Measurements from ENCODE around the gene TMEM270.

TMEM270 gene

DNA sequence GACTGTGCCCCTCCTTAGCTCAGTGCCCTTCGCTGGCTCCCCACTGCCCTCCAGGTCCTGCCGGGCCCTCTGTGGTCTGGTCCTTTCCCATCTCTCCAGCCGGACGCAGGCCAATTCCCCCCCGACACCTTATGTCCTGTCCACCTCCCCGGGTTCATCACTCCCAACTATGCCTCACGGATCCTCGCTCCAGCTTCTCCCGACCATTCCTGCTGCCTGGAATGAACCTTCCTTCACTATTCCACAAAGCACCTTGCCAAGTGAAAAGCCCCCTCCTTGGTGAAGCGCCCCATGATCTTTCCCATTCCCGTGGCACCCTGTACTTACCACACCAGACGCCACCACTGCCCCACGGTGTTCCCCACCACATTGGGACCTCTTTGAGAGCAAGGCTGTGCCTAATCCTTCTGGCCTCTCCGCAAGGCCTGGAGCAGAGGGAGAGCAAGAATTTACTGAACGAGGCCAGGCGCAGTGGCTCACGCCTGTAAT is 47.2 kb downstream of the TMEM270 start:
- no peak for DNase-seq

DNA sequence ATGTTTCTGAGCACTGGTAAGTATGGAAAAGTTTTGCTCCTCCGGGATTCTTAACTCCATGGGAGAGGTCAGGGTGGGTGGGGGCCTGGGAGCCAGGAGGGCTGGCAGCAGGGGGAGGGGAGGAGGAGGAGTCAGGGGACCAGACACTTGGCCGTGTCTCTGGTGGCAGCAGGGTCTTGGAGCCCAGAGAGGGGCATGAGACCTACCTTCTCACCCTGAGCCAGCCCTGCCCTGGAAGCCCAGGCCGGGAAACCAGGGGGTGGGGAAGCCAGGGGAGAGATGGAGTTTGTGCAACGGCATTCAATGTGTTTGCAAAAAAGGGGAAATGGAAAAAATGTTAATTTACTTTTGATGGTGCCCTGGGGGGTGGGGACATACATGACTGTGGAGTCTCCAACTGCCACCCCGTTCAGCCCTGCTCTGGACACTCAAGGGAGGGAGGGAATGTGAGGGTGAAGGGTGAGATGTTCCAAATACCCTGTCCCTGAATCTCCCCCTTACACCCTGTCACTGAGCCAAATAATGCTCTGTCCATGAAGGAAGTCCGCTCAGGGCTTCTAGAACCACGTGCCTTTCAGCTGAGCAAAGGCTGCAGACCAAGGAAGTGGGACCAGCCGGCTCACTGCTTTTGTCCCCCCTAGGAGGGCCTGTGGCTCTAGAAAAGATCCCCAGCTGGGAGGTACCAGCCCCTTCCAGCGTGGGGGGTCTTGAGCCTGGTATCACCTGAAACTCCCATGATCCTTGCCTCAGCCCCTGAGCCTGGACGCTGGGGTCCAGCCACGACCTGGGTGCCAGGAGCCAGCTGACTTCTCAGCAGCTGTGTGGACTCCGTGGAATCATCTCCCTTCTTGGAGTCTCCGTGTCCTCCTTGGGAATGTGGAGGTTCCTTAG is 48.3 kb downstream of the TMEM270 start:
- no peak for DNase-seq

DNA sequence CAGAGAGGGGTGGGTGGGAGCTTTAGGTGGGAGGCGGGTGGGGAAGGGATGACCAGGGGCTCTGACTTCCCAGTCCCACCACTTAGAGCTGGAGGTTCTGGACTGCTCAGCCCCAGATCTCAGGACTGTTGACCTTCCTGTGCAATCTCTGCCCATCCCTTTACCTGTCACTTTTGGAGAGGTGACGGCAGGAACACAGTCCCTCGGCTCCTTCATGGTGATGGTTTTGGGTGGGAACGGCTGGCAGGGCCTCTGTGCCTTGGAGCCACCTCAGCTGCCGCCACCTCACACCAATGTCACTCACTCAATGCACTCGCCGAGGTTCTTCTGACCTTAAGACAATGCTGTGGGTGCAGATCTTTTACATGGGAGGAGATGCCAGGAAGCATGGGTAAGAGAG is 49.0 kb downstream of the TMEM270 start:
- no peak for DNase-seq

DNA sequence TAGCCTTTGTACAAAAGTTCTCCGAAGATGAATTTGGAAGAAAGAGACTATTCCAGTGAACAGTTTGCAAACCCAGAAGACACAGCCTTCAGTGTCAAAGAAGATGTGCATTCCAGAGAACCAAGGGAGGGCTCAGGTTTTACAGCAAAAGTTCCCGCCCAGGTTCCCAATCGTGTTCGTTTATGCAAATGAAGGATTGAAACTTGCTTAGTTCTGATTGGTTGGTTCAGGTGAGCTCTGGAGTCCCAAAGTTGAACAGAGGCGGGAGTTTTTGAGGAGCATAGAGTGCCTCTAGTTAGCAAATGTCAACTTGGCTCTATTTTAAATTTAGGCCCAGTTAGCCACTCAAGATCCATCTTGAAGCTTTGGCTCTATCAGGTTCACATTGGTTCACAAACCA is 51.3 kb downstream of the TMEM270 start:
- DNase-seq = no peak
